ENCODE measurements around the gene BPIFB3.
"Not testable (repeated sequence)": the region's sequence is repeated elsewhere in the genome, so short reads cannot be mapped to it uniquely, and the experiment has no call there.

The BPIFB3 gene

DNA sequence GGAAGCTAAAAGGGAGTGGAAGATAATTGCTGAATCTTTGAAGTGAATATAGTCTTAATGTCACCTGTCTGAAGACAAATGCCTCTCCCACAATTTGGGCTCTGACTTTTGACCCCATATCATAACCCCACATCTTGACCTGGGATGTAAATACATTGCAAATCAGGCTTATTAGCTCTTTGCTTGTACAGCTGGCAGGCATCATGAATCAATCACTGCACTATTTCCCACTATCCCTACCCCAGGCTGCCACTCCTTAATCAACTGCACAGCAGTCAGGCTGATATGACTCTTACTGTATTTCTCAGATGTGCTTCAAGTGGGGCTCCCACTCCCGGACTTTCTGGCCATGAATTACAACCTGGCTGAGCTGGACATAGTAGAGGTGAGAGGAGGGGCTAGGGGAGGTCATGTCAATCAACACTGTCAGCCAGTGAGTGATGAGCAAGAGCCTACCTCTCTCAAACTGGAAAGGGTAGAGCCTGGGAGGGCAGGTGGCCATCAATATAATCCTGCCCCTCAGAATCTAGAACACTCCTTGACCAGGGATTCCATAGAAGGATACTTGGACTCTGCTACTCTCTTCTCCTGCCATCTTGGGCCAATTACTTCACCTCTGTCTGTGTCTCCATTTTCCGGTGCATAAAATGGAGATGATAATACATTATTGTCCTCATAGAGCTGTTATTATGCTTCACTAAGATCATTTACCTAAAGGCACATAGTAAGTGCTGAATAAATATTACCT lies 10.5 kb upstream of the BPIFB3 start:
- H3K9ac ChIP-seq (ENCODE audit: low read length in 5 of 5) = no peak overlapping the region
- H3K4me1 ChIP-seq (ENCODE audit: control insufficient read depth in 5 of 5, insufficient read depth in 5 of 5, low read length in 5 of 5) = no peaks in the 10 kb centered on the region
- H3K27me3 ChIP-seq (ENCODE audit: control insufficient read depth in 5 of 5, insufficient read depth in 4 of 5, low read length in 5 of 5) = no peaks in the 10 kb centered on the region
- no peaks in the 10 kb centered on the region for H3K36me3 ChIP-seq (ENCODE audit: control insufficient read depth in 5 of 5, insufficient read depth in 5 of 5, low read length in 5 of 5)
- no peak overlapping the region for H3K4me3 ChIP-seq (ENCODE audit: low read depth in 1 of 5, low read length in 5 of 5)
- H3K9me3 ChIP-seq (ENCODE audit: control insufficient read depth in 5 of 5, low read length in 5 of 5) = peaks cover 0 to 18% (median 15%) of the 10 kb centered on the region in 5 donors
- no peak overlapping the region for H3K27ac ChIP-seq (ENCODE audit: low read depth, low read length)

DNA sequence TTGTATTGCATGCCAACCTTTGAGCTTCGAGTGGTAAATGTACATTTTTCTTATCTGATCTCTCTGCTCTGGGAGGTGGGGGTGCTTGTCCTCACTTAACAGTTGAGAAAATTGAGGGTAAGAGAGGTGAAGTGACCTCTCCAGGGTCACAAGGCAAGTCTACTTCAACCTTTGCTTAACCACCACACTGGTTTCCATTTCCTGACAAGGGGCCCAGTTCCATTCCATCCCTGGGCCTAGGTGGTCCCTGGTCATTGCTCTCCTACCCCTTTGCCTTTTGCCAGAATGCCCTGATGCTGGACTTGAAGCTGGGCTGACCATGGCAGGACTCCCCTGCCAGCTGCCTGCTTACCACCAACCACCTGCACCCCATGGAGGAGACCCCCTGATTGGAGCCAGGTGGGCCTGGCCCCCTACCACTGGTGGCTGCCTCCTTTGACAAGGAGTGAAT lies 9.9 kb upstream of the BPIFB3 start:
- no peak overlapping the region for H3K4me3 ChIP-seq (ENCODE audit: low read depth in 1 of 5, low read length in 5 of 5)
- no peaks in the 10 kb centered on the region for H3K27me3 ChIP-seq (ENCODE audit: control insufficient read depth in 5 of 5, insufficient read depth in 4 of 5, low read length in 5 of 5)
- no peaks in the 10 kb centered on the region for H3K4me1 ChIP-seq (ENCODE audit: control insufficient read depth in 5 of 5, insufficient read depth in 5 of 5, low read length in 5 of 5)
- H3K27ac ChIP-seq (ENCODE audit: low read depth, low read length) = no peak overlapping the region
- H3K9ac ChIP-seq (ENCODE audit: low read length in 5 of 5) = no peak overlapping the region
- peaks cover 0 to 18% (median 15%) of the 10 kb centered on the region in 5 donors for H3K9me3 ChIP-seq (ENCODE audit: control insufficient read depth in 5 of 5, low read length in 5 of 5)
- H3K36me3 ChIP-seq (ENCODE audit: control insufficient read depth in 5 of 5, insufficient read depth in 5 of 5, low read length in 5 of 5) = no peaks in the 10 kb centered on the region

DNA sequence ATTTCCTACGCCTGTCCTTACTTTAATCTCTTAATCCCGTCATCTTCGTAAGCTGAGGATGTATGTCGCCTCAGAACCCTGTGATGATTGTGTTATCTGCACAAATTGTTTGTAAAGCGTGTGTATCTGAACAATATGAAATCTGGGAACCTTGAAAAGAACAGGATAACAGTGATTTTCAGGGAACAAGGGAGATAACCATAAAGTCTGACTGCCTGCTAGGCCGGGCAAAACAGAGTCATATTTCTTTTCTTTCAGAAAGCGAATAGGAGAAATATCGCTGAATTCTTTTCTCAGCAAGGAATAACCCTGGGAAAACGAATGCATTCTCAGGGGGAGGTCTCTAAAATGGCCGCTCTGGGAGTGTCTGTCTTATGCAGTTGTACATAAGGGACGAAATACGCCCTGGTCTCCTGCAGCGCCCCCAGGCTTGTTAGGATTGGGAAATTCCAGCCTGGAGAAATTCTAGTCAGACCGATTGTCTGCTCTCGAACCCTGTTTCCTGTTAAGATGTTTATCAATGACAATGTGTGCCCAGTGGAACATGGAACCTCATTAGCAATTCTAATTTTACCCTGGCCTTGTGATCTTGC lies 8.5 kb upstream of the BPIFB3 start:
- H3K27me3 ChIP-seq (ENCODE audit: control insufficient read depth in 5 of 5, insufficient read depth in 4 of 5, low read length in 5 of 5); H3K4me1 ChIP-seq (ENCODE audit: control insufficient read depth in 5 of 5, insufficient read depth in 5 of 5, low read length in 5 of 5); H3K27ac ChIP-seq (ENCODE audit: low read depth, low read length); H3K9ac ChIP-seq (ENCODE audit: low read length in 5 of 5); H3K36me3 ChIP-seq (ENCODE audit: control insufficient read depth in 5 of 5, insufficient read depth in 5 of 5, low read length in 5 of 5); H3K4me3 ChIP-seq (ENCODE audit: low read depth in 1 of 5, low read length in 5 of 5): not testable (repeated sequence)
- peaks cover 0 to 18% (median 15%) of the 10 kb centered on the region in 5 donors for H3K9me3 ChIP-seq (ENCODE audit: control insufficient read depth in 5 of 5, low read length in 5 of 5)

DNA sequence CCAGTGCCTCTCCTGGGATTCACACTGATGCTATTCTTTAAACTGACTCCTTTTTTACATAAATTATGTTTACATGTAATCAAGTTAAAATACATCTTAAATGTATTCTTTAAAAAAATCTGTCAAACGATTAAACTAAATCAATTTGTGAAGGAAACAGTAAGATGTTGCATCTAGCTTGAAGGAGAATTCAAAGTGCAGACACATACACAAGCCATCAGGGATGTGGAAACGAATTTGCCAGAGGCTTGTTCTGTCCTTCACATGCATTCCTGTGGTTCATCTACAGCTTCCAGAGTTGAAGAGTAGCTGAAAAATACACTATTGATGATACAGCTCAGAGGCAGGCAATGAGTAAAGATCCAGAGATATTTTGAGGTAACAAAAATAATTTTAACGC lies 7.3 kb upstream of the BPIFB3 start:
- Histone ChIP-seq H3K9ac (ENCODE audit: low read length in 5 of 5) (no peak overlapping the region), H3K4me1 (ENCODE audit: control insufficient read depth in 5 of 5, insufficient read depth in 5 of 5, low read length in 5 of 5) (no peaks in the 10 kb centered on the region), H3K36me3 (ENCODE audit: control insufficient read depth in 5 of 5, insufficient read depth in 5 of 5, low read length in 5 of 5) (no peaks in the 10 kb centered on the region), H3K4me3 (ENCODE audit: low read depth in 1 of 5, low read length in 5 of 5) (no peak overlapping the region), H3K27ac (ENCODE audit: low read depth, low read length) (no peak overlapping the region), H3K27me3 (ENCODE audit: control insufficient read depth in 5 of 5, insufficient read depth in 4 of 5, low read length in 5 of 5) (no peaks in the 10 kb centered on the region), H3K9me3 (ENCODE audit: control insufficient read depth in 5 of 5, low read length in 5 of 5) (peaks cover 0 to 18% (median 15%) of the 10 kb centered on the region in 5 donors)

DNA sequence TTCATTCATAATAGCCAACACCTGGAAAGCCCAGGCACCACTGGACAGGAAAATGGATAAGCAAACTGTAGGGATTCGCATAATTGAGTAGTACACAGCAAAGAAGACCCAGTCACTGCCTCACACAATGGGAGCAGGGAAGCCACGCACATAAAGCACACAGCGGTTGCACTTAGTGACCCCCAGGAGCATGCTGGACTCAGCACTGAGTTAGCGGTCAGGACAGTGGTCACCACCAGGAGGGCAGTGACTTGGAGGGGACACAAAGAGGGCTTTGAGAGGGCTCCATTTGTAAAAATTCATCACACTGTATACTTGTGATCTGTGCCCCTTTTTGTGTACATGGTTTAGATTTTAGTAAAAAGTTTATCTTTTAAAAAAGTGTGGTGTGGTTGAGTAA lies 2.4 kb upstream of the BPIFB3 start:
- Histone ChIP-seq H3K9me3 (ENCODE audit: control insufficient read depth in 5 of 5, low read length in 5 of 5) (peaks cover 0 to 7% (median 1%) of the 10 kb centered on the region in 5 donors), H3K4me3 (ENCODE audit: low read depth in 1 of 5, low read length in 5 of 5) (no peak overlapping the region), H3K9ac (ENCODE audit: low read length in 5 of 5) (no peak overlapping the region)

DNA sequence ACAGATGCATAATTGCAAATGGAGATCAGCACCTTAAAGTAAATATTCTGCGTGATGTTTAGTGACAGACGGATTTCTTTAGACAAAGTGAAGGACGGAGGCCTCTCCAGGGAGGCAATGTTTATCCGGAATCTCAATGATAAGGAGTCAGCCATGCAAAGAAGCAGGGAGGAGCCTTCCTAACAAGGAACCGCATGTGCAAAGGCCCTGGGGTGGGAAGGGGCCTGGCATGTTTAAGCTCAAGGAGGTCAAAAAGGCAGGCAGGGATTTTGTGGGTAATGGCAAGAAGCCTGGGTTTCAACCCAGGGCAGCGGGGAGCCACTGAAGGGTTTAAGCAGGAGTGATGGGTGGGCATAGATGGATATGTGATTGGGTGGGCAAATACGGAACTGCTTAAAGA lies 678 bp downstream of the BPIFB3 start:
- Histone ChIP-seq H3K4me3 (ENCODE audit: low read depth in 1 of 5, low read length in 5 of 5) (no peak overlapping the region), H3K9ac (ENCODE audit: low read length in 5 of 5) (no peak overlapping the region), H3K9me3 (ENCODE audit: control insufficient read depth in 5 of 5, low read length in 5 of 5) (no peaks in the 10 kb centered on the region), H3K4me1 (ENCODE audit: control insufficient read depth in 5 of 5, insufficient read depth in 5 of 5, low read length in 5 of 5) (peaks cover 0 to 9% (median 4%) of the 10 kb centered on the region in 5 donors), H3K36me3 (ENCODE audit: control insufficient read depth in 5 of 5, insufficient read depth in 5 of 5, low read length in 5 of 5) (no peaks in the 10 kb centered on the region), H3K27ac (ENCODE audit: low read depth, low read length) (no peak overlapping the region), H3K27me3 (ENCODE audit: control insufficient read depth in 5 of 5, insufficient read depth in 4 of 5, low read length in 5 of 5) (peaks cover 0 to 12% (median 3%) of the 10 kb centered on the region in 5 donors)

More for the DNA sequence above, 2.4 kb upstream of the BPIFB3 start:
- Histone ChIP-seq H3K36me3 (ENCODE audit: control insufficient read depth in 5 of 5, insufficient read depth in 5 of 5, low read length in 5 of 5) (no peaks in the 10 kb centered on the region), H3K27me3 (ENCODE audit: control insufficient read depth in 5 of 5, insufficient read depth in 4 of 5, low read length in 5 of 5) (peaks cover 0 to 12% (median 3%) of the 10 kb centered on the region in 5 donors), H3K4me1 (ENCODE audit: control insufficient read depth in 5 of 5, insufficient read depth in 5 of 5, low read length in 5 of 5) (no peaks in the 10 kb centered on the region), H3K27ac (ENCODE audit: low read depth, low read length) (no peak overlapping the region)

DNA sequence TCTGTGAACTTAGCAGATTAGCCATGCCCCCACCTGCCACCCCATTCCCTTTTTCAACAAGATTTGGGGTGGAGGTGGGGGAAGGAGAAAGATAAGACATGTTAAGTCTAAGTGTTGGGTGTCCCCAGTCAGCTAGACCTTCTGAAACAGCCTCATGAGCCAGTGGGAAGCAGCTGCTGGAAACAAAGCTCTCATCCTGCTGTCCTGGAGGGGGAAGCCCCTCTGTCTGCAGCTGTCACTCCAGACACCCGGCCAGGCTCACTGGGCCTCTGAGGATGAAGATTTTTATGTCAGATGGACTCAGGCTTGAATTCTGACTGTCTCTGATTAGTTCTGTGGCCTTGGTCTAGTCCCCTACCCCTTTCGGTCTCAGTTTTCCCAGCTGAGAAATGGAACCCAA lies 1.1 kb downstream of the BPIFB3 start:
- Histone ChIP-seq H3K9ac (ENCODE audit: low read length in 5 of 5) (no peak overlapping the region), H3K4me3 (ENCODE audit: low read depth in 1 of 5, low read length in 5 of 5) (no peak overlapping the region), H3K36me3 (ENCODE audit: control insufficient read depth in 5 of 5, insufficient read depth in 5 of 5, low read length in 5 of 5) (no peaks in the 10 kb centered on the region), H3K4me1 (ENCODE audit: control insufficient read depth in 5 of 5, insufficient read depth in 5 of 5, low read length in 5 of 5) (peaks cover 0 to 9% (median 4%) of the 10 kb centered on the region in 5 donors), H3K27me3 (ENCODE audit: control insufficient read depth in 5 of 5, insufficient read depth in 4 of 5, low read length in 5 of 5) (peaks cover 0 to 12% (median 3%) of the 10 kb centered on the region in 5 donors), H3K27ac (ENCODE audit: low read depth, low read length) (no peak overlapping the region), H3K9me3 (ENCODE audit: control insufficient read depth in 5 of 5, low read length in 5 of 5) (no peaks in the 10 kb centered on the region)

DNA sequence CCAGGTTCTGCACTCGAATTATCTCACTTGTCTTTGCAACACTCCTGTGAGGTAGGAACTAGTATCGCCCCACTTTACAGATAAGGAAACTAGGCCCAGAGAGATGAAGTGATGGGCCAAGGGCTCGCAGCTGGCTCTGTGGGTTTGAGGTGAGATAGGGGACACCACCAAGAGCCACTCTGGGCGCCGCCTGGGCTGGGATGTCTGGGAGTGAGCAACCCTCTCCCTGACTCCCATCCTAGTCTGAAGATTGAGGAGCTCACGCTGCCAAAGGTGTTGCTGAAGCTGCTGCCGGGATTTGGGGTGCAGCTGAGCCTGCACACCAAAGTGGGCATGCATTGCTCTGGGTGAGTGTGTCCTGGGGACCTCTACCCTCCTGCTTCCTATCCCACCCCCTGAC lies 5.4 kb downstream of the BPIFB3 start:
- no peak overlapping the region for H3K4me3 ChIP-seq (ENCODE audit: low read depth in 1 of 5, low read length in 5 of 5)
- peaks cover 0 to 10% (median 0%) of the 10 kb centered on the region in 5 donors for H3K27me3 ChIP-seq (ENCODE audit: control insufficient read depth in 5 of 5, insufficient read depth in 4 of 5, low read length in 5 of 5)
- H3K9me3 ChIP-seq (ENCODE audit: control insufficient read depth in 5 of 5, low read length in 5 of 5) = no peaks in the 10 kb centered on the region
- no peaks in the 10 kb centered on the region for H3K36me3 ChIP-seq (ENCODE audit: control insufficient read depth in 5 of 5, insufficient read depth in 5 of 5, low read length in 5 of 5)
- H3K27ac ChIP-seq (ENCODE audit: low read depth, low read length) = no peak overlapping the region
- H3K4me1 ChIP-seq (ENCODE audit: control insufficient read depth in 5 of 5, insufficient read depth in 5 of 5, low read length in 5 of 5) = peaks cover 0 to 29% (median 11%) of the 10 kb centered on the region in 5 donors
- no peak overlapping the region for H3K9ac ChIP-seq (ENCODE audit: low read length in 5 of 5)

DNA sequence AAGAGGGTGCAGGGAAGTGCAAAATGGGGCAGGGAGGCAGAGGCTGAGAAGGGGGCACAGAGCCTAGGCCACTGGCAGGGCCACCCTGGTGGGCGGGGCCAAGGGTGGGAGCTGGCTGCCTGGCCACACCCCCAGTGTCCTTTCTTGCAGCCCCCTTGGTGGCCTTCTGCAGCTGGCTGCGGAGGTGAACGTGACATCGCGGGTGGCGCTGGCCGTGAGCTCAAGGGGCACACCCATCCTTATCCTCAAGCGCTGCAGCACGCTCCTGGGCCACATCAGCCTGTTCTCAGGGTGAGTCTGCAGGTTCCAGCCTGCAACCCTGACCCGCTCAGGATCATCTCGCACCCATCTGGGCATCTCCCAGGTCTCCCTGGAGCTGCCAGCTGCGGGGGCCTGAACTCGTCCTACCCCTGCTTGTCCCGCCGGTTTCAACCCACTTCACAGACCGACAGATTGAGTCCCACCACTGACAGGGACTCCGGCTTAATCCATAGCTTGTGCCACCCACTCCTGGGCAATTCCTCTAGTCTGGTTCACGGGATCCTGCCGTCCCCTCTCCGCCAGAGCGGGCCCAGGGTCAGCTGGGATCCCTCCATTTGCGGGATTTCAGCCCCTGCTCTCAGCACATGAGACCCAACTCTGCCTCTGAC lies 6.2 kb downstream of the BPIFB3 start:
- Histone ChIP-seq H3K36me3 (ENCODE audit: control insufficient read depth in 5 of 5, insufficient read depth in 5 of 5, low read length in 5 of 5) (no peaks in the 10 kb centered on the region), H3K4me1 (ENCODE audit: control insufficient read depth in 5 of 5, insufficient read depth in 5 of 5, low read length in 5 of 5) (peaks cover 0 to 29% (median 11%) of the 10 kb centered on the region in 5 donors), H3K4me3 (ENCODE audit: low read depth in 1 of 5, low read length in 5 of 5) (no peak overlapping the region), H3K27me3 (ENCODE audit: control insufficient read depth in 5 of 5, insufficient read depth in 4 of 5, low read length in 5 of 5) (peaks cover 0 to 8% (median 0%) of the 10 kb centered on the region in 5 donors), H3K9me3 (ENCODE audit: control insufficient read depth in 5 of 5, low read length in 5 of 5) (no peaks in the 10 kb centered on the region), H3K9ac (ENCODE audit: low read length in 5 of 5) (no peak overlapping the region), H3K27ac (ENCODE audit: low read depth, low read length) (no peak overlapping the region)

DNA sequence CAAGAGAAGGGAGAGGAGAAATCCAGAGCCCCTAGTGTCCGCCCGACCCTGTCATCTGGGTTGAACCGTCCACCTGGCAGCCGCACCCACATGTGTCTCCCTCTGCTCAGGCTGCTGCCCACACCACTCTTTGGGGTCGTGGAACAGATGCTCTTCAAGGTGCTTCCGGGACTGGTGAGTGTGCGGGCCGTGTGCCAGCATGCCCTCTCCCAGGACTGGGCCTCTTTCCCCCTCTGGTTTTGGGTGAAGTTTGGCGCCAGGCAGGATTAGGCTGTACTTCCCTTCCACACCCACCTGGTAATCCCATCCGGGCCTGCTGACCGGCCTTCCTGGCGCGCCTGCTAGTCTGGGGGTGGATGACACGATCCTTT lies 7.9 kb downstream of the BPIFB3 start:
- no peaks in the 10 kb centered on the region for H3K36me3 ChIP-seq (ENCODE audit: control insufficient read depth in 5 of 5, insufficient read depth in 5 of 5, low read length in 5 of 5)
- no peaks in the 10 kb centered on the region for H3K9me3 ChIP-seq (ENCODE audit: control insufficient read depth in 5 of 5, low read length in 5 of 5)
- H3K4me1 ChIP-seq (ENCODE audit: control insufficient read depth in 5 of 5, insufficient read depth in 5 of 5, low read length in 5 of 5) = peaks cover 0 to 29% (median 11%) of the 10 kb centered on the region in 5 donors
- H3K27ac ChIP-seq (ENCODE audit: low read depth, low read length) = no peak overlapping the region
- H3K9ac ChIP-seq (ENCODE audit: low read length in 5 of 5) = peak overlapping the region in 1 of 5 donors; percentile 29
- no peaks in the 10 kb centered on the region for H3K27me3 ChIP-seq (ENCODE audit: control insufficient read depth in 5 of 5, insufficient read depth in 4 of 5, low read length in 5 of 5)
- no peak overlapping the region for H3K4me3 ChIP-seq (ENCODE audit: low read depth in 1 of 5, low read length in 5 of 5)
